Prostate gland (tissue), 2 donors: Measurements from ENCODE around the gene RABGAP1L. TPM values are rescaled to one million over a fixed set of nuclear protein-coding genes. Genes with fewer than 3 reads are reported as not detected.
"Not testable (repeated sequence)": the region's sequence is repeated elsewhere in the genome, so short reads cannot be mapped to it uniquely, and the experiment has no call there.

Experiments
- DNase-seq: peaks from one replicate; pipeline ENCODE4 v3.0.0-alpha.2; 2019; ENCODE audit warnings: low spot score
- H3K27ac ChIP-seq, 2 donors: fragments of 200-600 bp; sonication (generic); 2 replicates each; pipeline ENCODE4 v1.5.1; 2017 to 2019
- H3K27me3 ChIP-seq: fragments of 200-600 bp; sonication (generic); replicated peaks from 2 replicates; pipeline ENCODE4 v1.5.1; 2019; ENCODE audit not compliant: insufficient read depth
- H3K36me3 ChIP-seq, 2 donors: fragments of 200-600 bp; sonication (generic); 1 replicate in 1 of 2; 2 replicates in 1 of 2; pipeline versions ENCODE4 v1.5.1 to v1.8.1; 2017 to 2019
- H3K4me1 ChIP-seq: fragments of 200-600 bp; sonication (generic); replicated peaks from 2 replicates; pipeline ENCODE4 v1.5.1; 2019
- H3K4me3 ChIP-seq, 2 donors: fragments of 200-600 bp; sonication (generic); 2 replicates each; pipeline ENCODE4 v1.5.1; 2017 to 2019
- H3K9me3 ChIP-seq: fragments of 200-600 bp; sonication (generic); 2 replicates; pipeline ENCODE4 v1.5.1; 2017
- POLR2A ChIP-seq: fragments of 450-650 bp; IDR thresholded peaks from one replicate; pipeline ENCODE4 v1.6.1; 2016; ENCODE audit warnings: antibody characterized with exemption, mild to moderate bottlenecking
- POLR2AphosphoS5 ChIP-seq: sonication (generic); formaldehyde crosslinking; IDR thresholded peaks from one replicate; pipeline ENCODE4 v1.6.1; 2017; ENCODE audit warnings: antibody characterized with exemption
- WGBS: methylation state at CpG from one replicate; pipeline ENCODE4 v1.1.5; 2018; 5-methylcytosine and 5-hydroxymethylcytosine counted together
- intact Hi-C: fragments of 100-400 bp; cut with DNase I; formaldehyde crosslinking; loops from one replicate; pipeline ENCODE4 v1.14.2; 2022
- total RNA-seq, 2 donors: library from RNA; depleted of rRNA; stranded (reverse); fragments of >200 nt; gene quantifications; one replicate each; pipeline ENCODE4 v1.1.0, GENCODE V29; 2016
- TF ChIP-seq, protein P1 (sequence below), 4 experiments: fragments of 200-600 bp in 2 of 4; fragments of 450-650 bp in 2 of 4; sonication (generic) in 2 of 4; IDR thresholded peaks; 1 replicate in 3 of 4; 2 replicates in 1 of 4; pipeline ENCODE4 v1.5.1; 2016 to 2019; ENCODE audit warnings: antibody characterized with exemption in 4 of 4, mild to moderate bottlenecking in 2 of 4, moderate library complexity in 2 of 4

RABGAP1L gene
- total RNA-seq, 2 donors from 2014 or later = 32.3 to 41.5 TPM

DNA sequence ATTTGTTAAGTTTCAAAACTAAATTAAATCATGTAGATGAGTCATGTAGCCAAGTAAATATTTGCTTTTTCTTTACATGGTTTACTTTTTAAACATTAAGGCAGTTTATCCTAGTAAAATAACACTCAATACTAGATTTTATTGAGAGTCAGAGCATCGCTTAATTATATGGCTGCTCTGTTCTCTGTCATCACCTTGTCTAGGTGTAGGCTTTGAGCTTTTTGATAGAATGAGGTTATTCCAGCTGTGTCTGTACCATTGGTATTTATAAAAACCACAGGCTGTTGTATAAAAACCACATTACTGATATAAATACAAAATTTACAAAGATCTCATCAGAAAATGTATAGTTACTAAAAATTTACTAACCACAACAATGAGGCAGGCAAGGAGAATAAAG is 245.9 kb downstream of the RABGAP1L start:
- no peak overlapping the region for H3K4me3 ChIP-seq
- no peak for DNase-seq
- H3K36me3 ChIP-seq = no peaks in the 10 kb centered on the region
- no peaks in the 10 kb centered on the region for H3K27me3 ChIP-seq
- intact Hi-C loops = no loop called here
- no peaks in the 10 kb centered on the region for H3K9me3 ChIP-seq
- H3K27ac ChIP-seq = no peak overlapping the region
- 57% methylated on average over 1 of the region's 1 CpG for WGBS
- TF ChIP-seq, protein P1, sequence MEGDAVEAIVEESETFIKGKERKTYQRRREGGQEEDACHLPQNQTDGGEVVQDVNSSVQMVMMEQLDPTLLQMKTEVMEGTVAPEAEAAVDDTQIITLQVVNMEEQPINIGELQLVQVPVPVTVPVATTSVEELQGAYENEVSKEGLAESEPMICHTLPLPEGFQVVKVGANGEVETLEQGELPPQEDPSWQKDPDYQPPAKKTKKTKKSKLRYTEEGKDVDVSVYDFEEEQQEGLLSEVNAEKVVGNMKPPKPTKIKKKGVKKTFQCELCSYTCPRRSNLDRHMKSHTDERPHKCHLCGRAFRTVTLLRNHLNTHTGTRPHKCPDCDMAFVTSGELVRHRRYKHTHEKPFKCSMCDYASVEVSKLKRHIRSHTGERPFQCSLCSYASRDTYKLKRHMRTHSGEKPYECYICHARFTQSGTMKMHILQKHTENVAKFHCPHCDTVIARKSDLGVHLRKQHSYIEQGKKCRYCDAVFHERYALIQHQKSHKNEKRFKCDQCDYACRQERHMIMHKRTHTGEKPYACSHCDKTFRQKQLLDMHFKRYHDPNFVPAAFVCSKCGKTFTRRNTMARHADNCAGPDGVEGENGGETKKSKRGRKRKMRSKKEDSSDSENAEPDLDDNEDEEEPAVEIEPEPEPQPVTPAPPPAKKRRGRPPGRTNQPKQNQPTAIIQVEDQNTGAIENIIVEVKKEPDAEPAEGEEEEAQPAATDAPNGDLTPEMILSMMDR (IDR thresholded peaks at IDR 0.05) = no peak
- TF ChIP-seq POLR2AphosphoS5 = no peak
- no peak for TF ChIP-seq POLR2A
- H3K4me1 ChIP-seq = no peaks in the 10 kb centered on the region

DNA sequence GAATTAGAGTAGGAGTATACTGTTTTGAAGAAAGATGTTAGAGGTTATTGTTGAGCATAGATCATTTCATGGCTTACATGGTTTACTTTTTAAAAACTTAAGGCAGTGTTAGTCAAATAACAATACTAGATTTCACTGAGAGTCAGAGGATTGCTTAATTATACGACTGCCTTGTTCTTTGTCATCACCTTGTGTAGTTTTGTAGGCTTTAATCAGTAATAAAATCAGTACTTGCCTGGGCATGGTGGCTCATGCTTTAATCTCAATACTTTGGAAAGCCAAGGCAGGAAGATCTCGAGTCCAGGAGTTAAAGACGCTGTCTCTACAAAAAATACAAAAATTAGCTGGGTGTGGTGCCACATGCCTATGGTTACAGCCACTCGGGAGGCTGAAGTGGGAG is 247.1 kb downstream of the RABGAP1L start:
- intact Hi-C loops = no loop called here
- no peak for DNase-seq
- WGBS = 50% methylated on average over 4 of the region's 4 CpGs
- Histone ChIP-seq H3K27me3 (no peaks in the 10 kb centered on the region), H3K4me3 (no peak overlapping the region), H3K36me3 (no peaks in the 10 kb centered on the region), H3K4me1 (no peaks in the 10 kb centered on the region), H3K27ac (no peak overlapping the region), H3K9me3 (no peaks in the 10 kb centered on the region)
- no peak for TF ChIP-seq POLR2A
- no peak for TF ChIP-seq POLR2AphosphoS5
- TF ChIP-seq, protein P1 (IDR thresholded peaks at IDR 0.05) = no peak

DNA sequence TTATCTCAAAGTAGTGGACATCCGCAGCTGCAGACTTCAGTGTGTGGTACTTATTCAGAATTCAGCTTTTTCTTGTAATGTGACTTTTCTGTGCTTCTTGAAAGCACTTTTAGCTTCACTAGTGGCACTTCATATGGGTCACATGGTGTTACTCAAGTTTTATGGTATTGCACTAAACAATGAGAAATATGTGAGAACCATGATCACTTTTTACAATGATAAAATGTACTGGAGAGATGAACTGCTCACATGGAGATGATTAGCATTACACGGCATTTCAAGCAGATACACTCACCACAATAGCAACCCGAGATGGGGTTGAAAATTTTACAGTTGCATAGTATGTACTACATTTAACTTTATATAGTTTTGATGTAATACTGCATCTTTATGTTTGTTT is 248.3 kb downstream of the RABGAP1L start:
- TF ChIP-seq, protein P1 (IDR thresholded peaks at IDR 0.05) = no peak
- TF ChIP-seq POLR2A (no peak), POLR2AphosphoS5 (no peak)
- no peaks in the 10 kb centered on the region for H3K36me3 ChIP-seq
- DNase-seq = no peak
- 90% methylated on average over 3 of the region's 3 CpGs for WGBS
- H3K4me1 ChIP-seq = no peaks in the 10 kb centered on the region
- no peaks in the 10 kb centered on the region for H3K27me3 ChIP-seq
- no peak overlapping the region for H3K27ac ChIP-seq
- H3K4me3 ChIP-seq = no peak overlapping the region
- no peaks in the 10 kb centered on the region for H3K9me3 ChIP-seq
- intact Hi-C loops = no loop called here

DNA sequence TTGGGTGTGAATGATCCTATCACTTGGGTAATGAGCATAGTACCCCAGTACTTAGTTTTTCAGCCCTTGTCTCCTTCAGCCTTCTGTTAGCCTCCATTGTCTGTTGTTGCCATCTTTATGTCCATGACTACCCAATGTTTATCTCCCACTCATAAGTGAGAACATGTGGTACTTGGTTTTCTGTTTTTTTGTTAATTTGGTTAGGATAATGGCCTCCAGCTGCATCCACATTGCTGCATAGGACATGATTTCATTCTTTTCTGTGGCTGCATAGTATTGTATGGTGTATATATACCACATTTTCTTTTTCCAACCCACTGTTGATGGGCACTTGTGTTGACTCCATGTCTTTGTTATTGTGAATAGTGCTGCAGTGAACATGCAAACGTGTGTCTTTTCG is 248.8 kb downstream of the RABGAP1L start:
- no peak for DNase-seq
- no peak overlapping the region for H3K4me3 ChIP-seq
- WGBS = 97% methylated on average over 2 of the region's 2 CpGs
- H3K9me3 ChIP-seq = no peaks in the 10 kb centered on the region
- no peaks in the 10 kb centered on the region for H3K4me1 ChIP-seq
- no peak overlapping the region for H3K27ac ChIP-seq
- no peaks in the 10 kb centered on the region for H3K36me3 ChIP-seq
- TF ChIP-seq POLR2A (no peak), POLR2AphosphoS5 (no peak)
- TF ChIP-seq, protein P1 (IDR thresholded peaks at IDR 0.05) = no peak
- intact Hi-C loops = no loop called here
- no peaks in the 10 kb centered on the region for H3K27me3 ChIP-seq

DNA sequence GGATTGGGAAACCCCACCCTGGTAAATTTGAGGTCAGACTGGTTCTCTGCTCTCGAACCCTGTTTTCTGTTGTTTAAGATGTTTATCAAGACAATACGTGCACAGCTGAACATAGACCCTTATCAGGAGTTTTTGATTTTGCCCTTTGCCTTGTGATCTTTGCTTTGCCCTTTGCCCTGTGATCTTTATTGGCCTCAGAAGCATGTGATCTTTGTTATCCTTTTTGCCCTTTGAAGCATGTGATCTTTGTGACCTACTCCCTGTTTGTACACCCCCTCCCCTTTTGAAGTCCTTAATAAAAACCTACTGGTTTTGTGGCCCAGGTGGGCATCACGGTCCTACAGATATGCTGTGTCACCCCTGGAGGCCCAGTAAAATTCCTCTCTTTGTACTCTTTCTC is 250.5 kb downstream of the RABGAP1L start:
- intact Hi-C loops, DNase-seq, H3K4me1 ChIP-seq: not testable (repeated sequence)

DNA sequence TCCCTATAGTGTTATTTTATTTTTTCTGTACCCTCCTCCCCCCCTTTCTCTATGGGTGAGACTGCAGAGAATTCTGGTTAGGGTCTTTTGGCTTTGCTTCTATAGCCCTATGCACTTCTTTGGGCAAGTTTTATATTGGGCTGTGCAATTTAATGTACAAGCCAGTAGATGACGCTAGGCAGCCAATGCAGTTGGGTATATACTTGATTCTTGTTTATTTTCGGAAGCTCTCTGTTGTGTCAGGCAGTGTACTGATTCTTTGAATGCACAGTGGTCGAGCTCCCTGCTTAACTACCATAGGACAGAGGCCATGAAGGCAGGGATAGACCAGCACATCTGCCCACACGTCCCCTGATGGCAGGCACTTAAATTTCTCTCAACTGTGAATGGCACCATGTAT is 254.3 kb downstream of the RABGAP1L start:
- Histone ChIP-seq H3K27me3 (no peaks in the 10 kb centered on the region), H3K36me3 (no peaks in the 10 kb centered on the region)

More for the DNA sequence above, 250.5 kb downstream of the RABGAP1L start:
- not testable (repeated sequence) for H3K27ac ChIP-seq, H3K27me3 ChIP-seq, H3K9me3 ChIP-seq, H3K4me3 ChIP-seq, H3K36me3 ChIP-seq
- 92% methylated on average over 3 of the region's 3 CpGs for WGBS

More for the DNA sequence above, 254.3 kb downstream of the RABGAP1L start:
- H3K27ac ChIP-seq = no peak overlapping the region
- no peaks in the 10 kb centered on the region for H3K4me1 ChIP-seq
- 58% methylated on average over 4 of the region's 4 CpGs for WGBS
- no peak for DNase-seq
- TF ChIP-seq POLR2A (no peak), POLR2AphosphoS5 (no peak)
- TF ChIP-seq, protein P1 (IDR thresholded peaks at IDR 0.05) = no peak
- no peaks in the 10 kb centered on the region for H3K9me3 ChIP-seq
- H3K4me3 ChIP-seq = no peak overlapping the region
- intact Hi-C loops = no loop called here
